ENCODE data around the gene PRUNE1.

The PRUNE1 gene

DNA sequence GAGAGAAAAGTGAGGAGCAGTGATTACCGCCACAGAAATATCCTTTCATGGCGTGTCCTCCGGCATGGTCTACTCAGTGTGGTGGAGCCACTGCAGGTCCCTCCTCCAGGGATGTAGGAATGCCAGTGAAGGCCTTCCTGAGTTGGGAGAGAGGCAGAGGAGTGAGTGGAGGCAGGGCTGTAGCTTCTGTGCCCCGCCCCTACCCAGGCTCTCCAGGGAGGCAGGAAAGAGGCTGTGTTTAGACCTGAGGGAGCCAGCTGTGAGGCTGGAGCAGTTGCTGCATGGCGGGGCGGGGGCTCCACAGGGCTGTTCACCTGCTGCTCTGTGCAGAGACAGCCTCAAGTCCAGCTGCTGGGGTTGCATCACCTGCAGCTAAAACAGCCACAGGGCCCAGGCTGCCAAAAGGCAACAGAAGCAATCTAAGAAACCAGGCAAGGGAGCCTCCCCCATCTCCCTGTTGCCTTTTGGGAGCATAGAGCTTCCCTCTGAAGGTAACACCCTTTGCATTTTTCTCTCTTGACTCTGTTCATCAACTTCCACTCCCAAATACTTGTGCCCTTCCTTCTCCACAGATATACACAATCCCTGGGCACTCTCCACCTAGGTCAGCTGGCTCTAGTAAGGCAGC, 27.0 kb upstream of the PRUNE1 start:
- Histone ChIP-seq H3K4me1 (ENCODE audit: insufficient read depth, low read length) (peaks cover 37% of the 10 kb centered on the region), H3K27me3 (ENCODE audit: insufficient read depth, low read length) (no peaks in the 10 kb centered on the region), H3K27ac (ENCODE audit: low read length) (peak overlapping the region; percentile 84), H3K9me3 (ENCODE audit: insufficient read depth, low read depth, low read length) (no peaks in the 10 kb centered on the region), H3K9ac (ENCODE audit: low read depth, low read length) (peak overlapping the region; percentile 71), H3K4me3 (ENCODE audit: low read length) (peak overlapping the region; percentile 46), H3K36me3 (ENCODE audit: insufficient read depth, low read depth, low read length) (no peaks in the 10 kb centered on the region)

DNA sequence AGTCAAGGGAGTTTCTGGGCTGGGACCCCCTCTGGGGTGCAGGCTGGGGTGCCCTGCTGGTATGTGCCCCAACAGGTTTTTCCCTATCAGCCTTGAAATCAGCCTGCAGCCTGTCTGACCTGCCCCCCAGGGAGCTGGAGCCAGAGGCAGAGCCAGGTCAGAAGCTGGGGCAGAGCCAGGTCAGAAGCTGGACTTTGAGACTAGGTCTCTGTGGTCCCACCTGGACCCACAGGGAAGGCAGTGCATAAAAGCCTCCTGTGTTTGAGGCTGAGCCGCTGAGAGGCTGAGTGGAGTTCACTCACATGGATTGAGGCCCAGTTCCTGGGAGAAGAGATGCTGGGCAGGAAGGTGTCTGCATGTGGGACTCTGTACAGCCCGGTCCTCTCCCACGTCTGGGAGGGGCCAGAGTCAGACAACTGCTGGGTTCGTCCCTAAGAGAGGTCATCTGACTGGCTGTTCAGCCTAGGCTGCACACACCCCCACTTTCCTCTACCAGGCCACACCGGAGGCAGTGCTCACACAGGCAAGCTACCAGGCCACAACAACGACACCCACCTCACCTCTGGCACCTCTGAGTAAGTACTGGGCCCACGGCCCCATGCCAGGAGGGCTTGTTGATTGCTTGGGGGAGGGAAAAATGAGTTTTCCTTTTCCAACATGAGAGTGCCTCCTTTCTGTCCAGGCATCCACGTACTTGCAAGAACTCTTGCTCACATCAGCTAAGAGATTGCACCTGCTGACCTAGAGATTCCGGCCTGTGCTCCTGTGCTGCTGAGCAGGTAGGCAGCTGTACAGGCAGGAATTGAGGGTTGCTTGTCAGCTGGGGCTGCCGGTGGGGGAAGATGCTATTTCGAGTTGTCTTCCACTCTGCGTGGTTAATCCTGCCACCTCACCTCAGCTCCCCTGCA, 26.2 kb upstream of the PRUNE1 start, which contains the start of gene ANXA9:
Gene ANXA9, plus strand, starts transcription at position 488 of the 908 bp plus-strand sequence. CDS start 814 bp downstream, outside the sequence.
- Histone ChIP-seq H3K27me3 (ENCODE audit: insufficient read depth, low read length) (no peaks in the 10 kb centered on the region), H3K4me3 (ENCODE audit: low read length) (peak within 1 kb of the TSS; percentile 46), H3K4me1 (ENCODE audit: insufficient read depth, low read length) (peaks cover 31% of the 10 kb centered on the region), H3K27ac (ENCODE audit: low read length) (peak within 1 kb of the TSS; percentile 84), H3K9ac (ENCODE audit: low read depth, low read length) (peak within 1 kb of the TSS; percentile 71), H3K36me3 (ENCODE audit: insufficient read depth, low read depth, low read length) (no peaks in the 10 kb centered on the region), H3K9me3 (ENCODE audit: insufficient read depth, low read depth, low read length) (no peaks in the 10 kb centered on the region)

DNA sequence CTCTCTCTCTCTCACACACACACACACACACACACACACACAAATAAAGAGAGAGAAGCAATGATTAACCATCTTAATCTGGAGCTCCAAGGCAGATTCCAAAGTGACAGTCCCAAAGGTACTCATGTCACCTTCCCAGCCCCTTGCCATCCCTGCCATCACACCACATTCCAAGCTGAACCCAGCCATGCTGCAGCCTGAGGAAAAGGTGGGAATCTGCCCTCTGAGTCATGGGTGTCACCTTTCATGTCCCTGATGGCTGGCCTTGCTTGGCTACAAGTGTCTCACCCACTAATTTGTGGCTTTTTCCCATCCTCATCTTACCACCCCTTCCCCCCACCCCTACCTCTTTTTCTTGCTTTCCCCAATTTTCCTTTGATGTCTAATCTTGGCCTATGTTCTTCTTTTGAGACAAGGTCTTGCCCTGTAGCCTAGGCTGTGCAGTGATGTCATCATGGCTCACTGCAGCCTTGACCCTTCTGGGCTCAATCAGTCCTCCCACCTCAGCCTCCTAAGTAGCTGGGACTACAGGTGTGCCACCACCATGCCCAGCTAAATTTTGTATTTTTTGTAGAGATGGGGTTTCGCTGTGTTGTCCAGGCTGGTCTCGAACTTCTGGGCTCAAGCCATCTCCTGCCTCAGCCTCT, 22.9 kb upstream of the PRUNE1 start:
- no peak overlapping the region for H3K9ac ChIP-seq (ENCODE audit: low read depth, low read length)
- H3K9me3 ChIP-seq (ENCODE audit: insufficient read depth, low read depth, low read length) = no peaks in the 10 kb centered on the region
- H3K4me1 ChIP-seq (ENCODE audit: insufficient read depth, low read length) = peaks cover 16% of the 10 kb centered on the region
- no peaks in the 10 kb centered on the region for H3K27me3 ChIP-seq (ENCODE audit: insufficient read depth, low read length)
- H3K4me3 ChIP-seq (ENCODE audit: low read length) = no peak overlapping the region
- no peak overlapping the region for H3K27ac ChIP-seq (ENCODE audit: low read length)
- no peaks in the 10 kb centered on the region for H3K36me3 ChIP-seq (ENCODE audit: insufficient read depth, low read depth, low read length)

DNA sequence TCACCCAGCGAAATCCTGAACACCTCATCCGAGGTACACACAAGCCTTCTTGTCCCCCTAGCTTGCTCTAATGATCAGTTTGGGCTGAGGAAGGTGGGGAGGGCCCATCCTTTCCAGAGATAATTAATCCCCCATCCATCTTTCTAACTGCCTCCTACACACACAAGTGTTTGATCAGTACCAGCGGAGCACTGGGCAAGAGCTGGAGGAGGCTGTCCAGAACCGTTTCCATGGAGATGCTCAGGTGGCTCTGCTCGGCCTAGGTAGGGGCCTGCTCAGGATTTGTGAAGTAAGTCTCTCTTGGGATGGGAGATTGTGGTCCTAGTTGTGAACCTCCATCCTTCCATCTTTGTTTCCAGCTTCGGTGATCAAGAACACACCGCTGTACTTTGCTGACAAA, 20.3 kb upstream of the PRUNE1 start:
- H3K9ac ChIP-seq (ENCODE audit: low read depth, low read length) = no peak overlapping the region
- H3K36me3 ChIP-seq (ENCODE audit: insufficient read depth, low read depth, low read length) = no peaks in the 10 kb centered on the region
- H3K9me3 ChIP-seq (ENCODE audit: insufficient read depth, low read depth, low read length) = no peaks in the 10 kb centered on the region
- no peaks in the 10 kb centered on the region for H3K27me3 ChIP-seq (ENCODE audit: insufficient read depth, low read length)
- H3K4me3 ChIP-seq (ENCODE audit: low read length) = no peak overlapping the region
- H3K27ac ChIP-seq (ENCODE audit: low read length) = no peak overlapping the region
- no peaks in the 10 kb centered on the region for H3K4me1 ChIP-seq (ENCODE audit: insufficient read depth, low read length)

DNA sequence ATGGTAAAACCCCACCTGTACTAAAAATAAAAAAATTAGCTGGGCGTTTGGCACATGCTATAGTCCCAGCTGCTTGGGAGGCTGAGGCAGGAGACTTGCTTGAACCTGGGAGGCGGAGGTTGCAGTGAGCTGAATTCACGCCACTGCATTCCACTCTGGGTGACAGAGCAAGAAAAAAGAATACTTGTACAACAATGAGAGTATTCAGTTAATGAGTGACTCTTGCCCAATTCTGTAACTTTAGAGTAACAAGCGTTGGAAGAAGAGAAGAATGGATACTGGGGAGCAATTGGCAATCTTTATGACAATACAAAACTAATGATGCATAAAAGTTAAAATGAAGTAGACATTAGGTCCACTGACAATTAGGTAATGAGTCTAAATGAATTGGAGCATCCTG, 15.6 kb upstream of the PRUNE1 start:
- Histone ChIP-seq H3K9ac (ENCODE audit: low read depth, low read length) (no peak overlapping the region), H3K27me3 (ENCODE audit: insufficient read depth, low read length) (no peaks in the 10 kb centered on the region), H3K36me3 (ENCODE audit: insufficient read depth, low read depth, low read length) (no peaks in the 10 kb centered on the region), H3K4me1 (ENCODE audit: insufficient read depth, low read length) (peaks cover 3% of the 10 kb centered on the region; the same call in 1 of the 2 replicates), H3K27ac (ENCODE audit: low read length) (no peak overlapping the region), H3K4me3 (ENCODE audit: low read length) (no peak overlapping the region), H3K9me3 (ENCODE audit: insufficient read depth, low read depth, low read length) (no peaks in the 10 kb centered on the region)

DNA sequence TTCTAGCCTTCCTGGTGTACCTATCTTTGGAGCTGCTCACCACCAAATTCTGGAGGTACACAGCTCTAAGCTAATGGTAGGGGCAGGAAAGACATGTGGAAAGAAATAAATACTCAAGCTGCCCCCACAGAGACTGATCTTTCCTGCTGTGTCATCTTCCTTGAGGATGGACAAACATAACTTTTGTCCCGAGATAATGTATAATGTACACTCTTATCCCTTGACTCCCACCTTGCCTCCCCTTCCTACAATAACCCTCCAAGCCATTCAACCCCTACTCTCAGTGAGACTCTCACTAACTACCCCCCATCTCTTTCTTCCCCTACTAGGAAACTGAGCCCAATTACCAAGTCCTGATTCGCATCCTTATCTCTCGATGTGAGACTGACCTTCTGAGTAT, 14.0 kb upstream of the PRUNE1 start:
- Histone ChIP-seq H3K9me3 (ENCODE audit: insufficient read depth, low read depth, low read length) (no peaks in the 10 kb centered on the region), H3K27me3 (ENCODE audit: insufficient read depth, low read length) (no peaks in the 10 kb centered on the region), H3K4me3 (ENCODE audit: low read length) (no peak overlapping the region)

DNA sequence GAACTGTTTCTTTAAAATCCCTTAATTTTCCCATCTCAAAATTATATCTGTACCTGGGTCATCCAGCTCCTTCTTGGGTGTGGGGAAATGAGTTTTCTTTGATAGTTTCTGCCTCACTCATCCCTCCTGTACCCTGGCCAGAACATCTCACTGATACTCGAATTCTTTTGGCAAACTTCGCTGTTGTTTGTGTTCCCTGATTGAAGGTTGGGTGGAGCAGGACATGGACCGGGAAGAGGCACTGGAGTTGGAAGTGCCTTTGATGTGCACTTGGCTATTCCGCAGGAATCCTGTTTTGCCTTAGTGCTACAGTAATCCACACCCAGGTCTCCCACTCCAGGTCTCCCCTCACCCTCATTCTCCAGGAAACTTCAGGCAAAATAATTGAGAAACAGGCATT, 12.8 kb upstream of the PRUNE1 start:
- Histone ChIP-seq H3K4me3 (ENCODE audit: low read length) (no peak overlapping the region), H3K9me3 (ENCODE audit: insufficient read depth, low read depth, low read length) (no peaks in the 10 kb centered on the region), H3K27me3 (ENCODE audit: insufficient read depth, low read length) (no peaks in the 10 kb centered on the region), H3K9ac (ENCODE audit: low read depth, low read length) (no peak overlapping the region), H3K36me3 (ENCODE audit: insufficient read depth, low read depth, low read length) (no peaks in the 10 kb centered on the region), H3K4me1 (ENCODE audit: insufficient read depth, low read length) (peaks cover 3% of the 10 kb centered on the region; the same call in 1 of the 2 replicates), H3K27ac (ENCODE audit: low read length) (no peak overlapping the region)

More for the DNA sequence above, 14.0 kb upstream of the PRUNE1 start:
- Histone ChIP-seq H3K9ac (ENCODE audit: low read depth, low read length) (no peak overlapping the region), H3K36me3 (ENCODE audit: insufficient read depth, low read depth, low read length) (no peaks in the 10 kb centered on the region), H3K4me1 (ENCODE audit: insufficient read depth, low read length) (peaks cover 3% of the 10 kb centered on the region; the same call in 1 of the 2 replicates), H3K27ac (ENCODE audit: low read length) (no peak overlapping the region)

DNA sequence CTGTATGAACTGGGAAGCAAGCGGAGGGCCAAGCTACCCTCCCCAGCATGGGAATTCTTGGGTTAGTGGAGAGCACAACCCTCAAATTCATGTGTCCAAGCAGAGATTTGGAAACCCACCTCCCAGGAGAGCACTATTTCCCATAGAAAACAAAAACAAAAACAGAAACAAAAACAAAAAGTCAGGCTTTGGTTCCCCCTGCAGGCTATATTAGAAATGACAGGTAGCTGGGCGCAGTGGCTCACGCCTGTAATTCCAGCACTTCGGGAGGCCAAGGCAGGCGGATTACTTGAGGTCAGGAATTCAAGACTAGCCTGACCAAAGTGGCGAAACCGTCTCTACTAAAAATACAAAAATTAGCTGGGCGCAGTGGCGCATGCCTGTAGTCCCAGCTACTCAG, 12.4 kb upstream of the PRUNE1 start:
- Histone ChIP-seq H3K27ac (ENCODE audit: low read length) (no peak overlapping the region), H3K9me3 (ENCODE audit: insufficient read depth, low read depth, low read length) (no peaks in the 10 kb centered on the region), H3K36me3 (ENCODE audit: insufficient read depth, low read depth, low read length) (no peaks in the 10 kb centered on the region), H3K4me3 (ENCODE audit: low read length) (no peak overlapping the region), H3K27me3 (ENCODE audit: insufficient read depth, low read length) (no peaks in the 10 kb centered on the region), H3K4me1 (ENCODE audit: insufficient read depth, low read length) (peaks cover 3% of the 10 kb centered on the region; the same call in 1 of the 2 replicates), H3K9ac (ENCODE audit: low read depth, low read length) (no peak overlapping the region)

DNA sequence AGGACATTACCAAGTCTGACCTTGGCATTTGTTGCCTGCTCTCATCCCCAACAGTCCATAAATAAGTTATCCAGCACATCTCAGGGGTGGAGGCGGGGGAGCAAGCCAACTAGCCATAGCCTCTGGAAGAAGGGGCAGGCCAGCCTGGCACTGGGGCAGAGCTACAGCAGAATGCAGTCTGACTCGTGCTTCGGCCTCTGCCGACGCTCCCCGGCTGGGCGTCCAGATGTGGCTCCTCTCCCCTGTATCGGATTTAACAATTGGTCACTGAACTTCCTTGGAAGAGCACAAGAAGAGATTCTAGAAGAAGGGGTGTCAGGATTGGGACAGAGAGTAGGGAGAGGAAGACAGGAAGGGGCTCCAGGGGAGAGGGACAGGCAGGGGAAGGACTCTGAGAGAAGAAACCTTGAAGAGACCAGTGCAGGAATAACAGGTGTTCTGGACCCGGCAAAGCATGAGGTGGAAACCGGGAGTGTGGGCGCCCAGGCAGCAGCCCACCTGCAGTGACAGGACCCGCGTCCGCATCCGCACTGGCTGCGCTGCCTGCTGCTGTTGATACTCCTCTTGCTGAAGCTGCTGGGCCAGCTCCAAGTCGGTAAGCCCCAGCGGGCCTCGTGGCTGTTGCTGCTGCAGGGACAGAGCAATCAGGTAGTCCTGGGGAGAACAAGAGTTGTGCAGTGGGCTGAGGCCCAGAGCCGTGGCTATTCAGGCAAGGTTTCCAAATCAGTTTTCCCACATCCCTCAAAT, 10.9 kb upstream of the PRUNE1 start:
- no peaks in the 10 kb centered on the region for H3K36me3 ChIP-seq (ENCODE audit: insufficient read depth, low read depth, low read length)
- no peaks in the 10 kb centered on the region for H3K9me3 ChIP-seq (ENCODE audit: insufficient read depth, low read depth, low read length)
- H3K4me3 ChIP-seq (ENCODE audit: low read length) = no peak overlapping the region
- no peaks in the 10 kb centered on the region for H3K27me3 ChIP-seq (ENCODE audit: insufficient read depth, low read length)
- H3K9ac ChIP-seq (ENCODE audit: low read depth, low read length) = no peak overlapping the region
- peaks cover 3% of the 10 kb centered on the region; the same call in 1 of the 2 replicates for H3K4me1 ChIP-seq (ENCODE audit: insufficient read depth, low read length)
- no peak overlapping the region for H3K27ac ChIP-seq (ENCODE audit: low read length)

DNA sequence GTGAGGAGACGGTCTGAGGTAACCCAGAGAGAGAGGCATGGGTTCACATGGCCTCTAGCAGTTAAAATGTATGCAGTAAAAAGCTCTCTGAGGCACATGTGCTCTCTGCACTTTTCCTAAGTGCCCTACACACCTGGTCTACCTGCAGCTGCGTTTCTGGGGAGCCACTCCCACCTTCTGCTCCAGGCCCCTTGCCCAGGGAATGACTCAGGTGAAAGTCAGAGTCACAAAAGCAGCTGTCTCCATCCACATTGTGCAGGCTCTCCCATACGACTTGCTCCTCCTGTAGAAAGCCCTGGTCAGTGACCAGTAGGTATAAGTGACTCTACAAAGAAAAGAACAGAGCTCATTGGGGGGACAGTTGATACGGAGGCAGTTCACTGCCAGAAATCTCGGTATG, 10.3 kb upstream of the PRUNE1 start:
- no peak overlapping the region for H3K27ac ChIP-seq (ENCODE audit: low read length)
- H3K9me3 ChIP-seq (ENCODE audit: insufficient read depth, low read depth, low read length) = no peaks in the 10 kb centered on the region
- H3K9ac ChIP-seq (ENCODE audit: low read depth, low read length) = no peak overlapping the region
- H3K36me3 ChIP-seq (ENCODE audit: insufficient read depth, low read depth, low read length) = no peaks in the 10 kb centered on the region
- H3K4me1 ChIP-seq (ENCODE audit: insufficient read depth, low read length) = peaks cover 3% of the 10 kb centered on the region; the same call in 1 of the 2 replicates
- H3K27me3 ChIP-seq (ENCODE audit: insufficient read depth, low read length) = no peaks in the 10 kb centered on the region
- no peak overlapping the region for H3K4me3 ChIP-seq (ENCODE audit: low read length)

DNA sequence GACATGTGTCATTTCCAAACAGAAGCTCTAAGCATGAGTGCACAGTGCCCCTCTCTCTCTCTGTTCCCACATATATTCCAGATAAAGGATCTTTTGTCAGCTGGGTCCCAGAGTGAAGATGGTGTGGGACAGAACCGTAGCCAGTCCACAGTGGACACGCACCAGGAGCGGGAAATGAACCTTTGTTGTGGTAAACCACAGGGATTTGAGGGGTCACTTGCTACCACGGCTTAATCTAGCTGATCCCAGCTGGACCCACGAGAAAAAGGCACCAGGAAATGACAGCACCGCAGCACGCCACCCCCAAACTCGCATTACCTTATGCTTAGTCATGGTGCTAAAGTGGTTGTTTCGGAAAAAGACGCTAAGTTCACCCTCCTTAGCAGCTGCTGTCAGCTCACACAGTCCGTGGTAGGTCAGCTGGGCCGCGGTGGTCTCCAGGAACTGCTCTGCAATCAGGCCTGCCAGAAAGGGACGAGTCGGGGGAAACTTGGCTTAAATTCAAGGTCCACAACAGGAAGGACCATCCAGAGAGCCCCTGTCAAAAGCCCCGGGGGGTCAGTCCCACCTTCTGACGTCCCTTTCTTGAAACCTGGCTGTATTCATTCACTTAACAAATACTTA, 9.1 kb upstream of the PRUNE1 start:
- Histone ChIP-seq H3K4me1 (ENCODE audit: insufficient read depth, low read length) (peaks cover 3% of the 10 kb centered on the region; the same call in 1 of the 2 replicates), H3K4me3 (ENCODE audit: low read length) (no peak overlapping the region), H3K36me3 (ENCODE audit: insufficient read depth, low read depth, low read length) (no peaks in the 10 kb centered on the region), H3K9ac (ENCODE audit: low read depth, low read length) (no peak overlapping the region), H3K27me3 (ENCODE audit: insufficient read depth, low read length) (no peaks in the 10 kb centered on the region), H3K27ac (ENCODE audit: low read length) (no peak overlapping the region), H3K9me3 (ENCODE audit: insufficient read depth, low read depth, low read length) (no peaks in the 10 kb centered on the region)

All from iPS-20b (cell line).